Type B pancreatic cell (in vitro differentiated cells): ENCODE results near the gene HSPA12B. TPM values are rescaled to one million over a fixed set of nuclear protein-coding genes. Genes with fewer than 3 reads are reported as not detected.

ENCODE experiments used
- DNase-seq: peaks from one replicate; pipeline ENCODE4 v3.0.0; 2021; ENCODE audit warnings: mixed read lengths; ENCODE audit not compliant: unreplicated experiment; ENCODE audit errors: extremely low spot score
- H3K27ac Mint-ChIP-seq: 2 replicates; pipeline ENCODE4 v1.8.0; 2021; ENCODE audit warnings: mild to moderate bottlenecking, mixed read lengths
- H3K27me3 Mint-ChIP-seq: 2 replicates; pipeline ENCODE4 v1.8.0; 2021; ENCODE audit warnings: mixed read lengths
- H3K36me3 Mint-ChIP-seq: 2 replicates; pipeline ENCODE4 v1.8.0; 2021; ENCODE audit warnings: mixed read lengths
- H3K4me1 Mint-ChIP-seq: one replicate; pipeline ENCODE4 v1.8.0; 2021; ENCODE audit warnings: mixed read lengths; ENCODE audit not compliant: unreplicated experiment
- H3K4me3 Mint-ChIP-seq: 2 replicates; pipeline ENCODE4 v1.8.0; 2021; ENCODE audit warnings: mild to moderate bottlenecking, mixed read lengths
- H3K9me3 Mint-ChIP-seq: 2 replicates; pipeline ENCODE4 v1.8.0; 2021; ENCODE audit warnings: mixed read lengths
- CTCF ChIP-seq: fragments of 200-600 bp; sonication (generic); conservative IDR thresholded peaks from 2 replicates; pipeline ENCODE4 v1.5.0; 2021; ENCODE audit warnings: antibody characterized with exemption, mild to moderate bottlenecking
- total RNA-seq: library from RNA; stranded (reverse); gene quantifications from 2 replicates; pipeline ENCODE4 v1.2.1, GENCODE V29; 2021; ENCODE audit warnings: low replicate concordance

HSPA12B gene
- total RNA-seq, 1 donor from 2014 or later, result 5.2 TPM

GRCh38 chr20:3777716-3778629 is 45.5 kb downstream of the HSPA12B start:
- H3K4me3 Mint-ChIP-seq, result peak overlapping the region; percentile 78
- no peaks in the 10 kb centered on the region for H3K36me3 Mint-ChIP-seq
- DNase-seq, result no peak
- no peaks in the 10 kb centered on the region for H3K9me3 Mint-ChIP-seq
- no peak for TF ChIP-seq CTCF
- H3K4me1 Mint-ChIP-seq, result peaks cover 27% of the 10 kb centered on the region
- H3K27me3 Mint-ChIP-seq, result peaks cover 29% of the 10 kb centered on the region
- H3K27ac Mint-ChIP-seq, result no peak overlapping the region

GRCh38 chr20:3778976-3779375 is 46.5 kb downstream of the HSPA12B start:
- no peak for DNase-seq
- Mint-ChIP-seq H3K9me3 (no peaks in the 10 kb centered on the region), H3K36me3 (no peaks in the 10 kb centered on the region), H3K4me1 (peaks cover 32% of the 10 kb centered on the region), H3K4me3 (peak overlapping the region; percentile 62), H3K27me3 (peaks cover 29% of the 10 kb centered on the region), H3K27ac (no peak overlapping the region)
- no peak for TF ChIP-seq CTCF

GRCh38 chr20:3781153-3781910 is 48.8 kb downstream of the HSPA12B start, which contains the start of gene SPEF1:
SPEF1 (minus strand) TSS chr20:3781448; CDS start chr20:3781287, 161 bp downstream.
- Mint-ChIP-seq H3K4me3 (peak within 1 kb of the TSS; percentile 83), H3K36me3 (no peaks in the 10 kb centered on the region), H3K27me3 (peaks cover 29% of the 10 kb centered on the region), H3K4me1 (peaks cover 32% of the 10 kb centered on the region), H3K9me3 (no peaks in the 10 kb centered on the region), H3K27ac (peak within 1 kb of the TSS; percentile 75)
- DNase-seq, result no peak
- peak; percentile 67 for TF ChIP-seq CTCF

- peaks cover 33% of the 10 kb centered on the region for H3K4me1 Mint-ChIP-seq
- peak overlapping the region; percentile 76 for H3K4me3 Mint-ChIP-seq
- peak overlapping the region; percentile 81 for H3K27ac Mint-ChIP-seq
- H3K36me3 Mint-ChIP-seq, result no peaks in the 10 kb centered on the region
- no peaks in the 10 kb centered on the region for H3K9me3 Mint-ChIP-seq
- no peak for TF ChIP-seq CTCF
- no peak for DNase-seq
- peaks cover 20% of the 10 kb centered on the region for H3K27me3 Mint-ChIP-seq
These were observed 50.1 kb downstream of the HSPA12B start for GRCh38 chr20:3782597-3782996.

GRCh38 chr20:3783068-3783489 is 50.6 kb downstream of the HSPA12B start:
- Mint-ChIP-seq H3K4me3 (peak overlapping the region; percentile 76), H3K9me3 (no peaks in the 10 kb centered on the region), H3K4me1 (peaks cover 34% of the 10 kb centered on the region), H3K27me3 (peaks cover 20% of the 10 kb centered on the region), H3K27ac (peak overlapping the region; percentile 81), H3K36me3 (no peaks in the 10 kb centered on the region)
- no peak for TF ChIP-seq CTCF
- DNase-seq, result no peak
